Measurements from ENCODE around the gene SLC29A3.

The SLC29A3 gene

DNA sequence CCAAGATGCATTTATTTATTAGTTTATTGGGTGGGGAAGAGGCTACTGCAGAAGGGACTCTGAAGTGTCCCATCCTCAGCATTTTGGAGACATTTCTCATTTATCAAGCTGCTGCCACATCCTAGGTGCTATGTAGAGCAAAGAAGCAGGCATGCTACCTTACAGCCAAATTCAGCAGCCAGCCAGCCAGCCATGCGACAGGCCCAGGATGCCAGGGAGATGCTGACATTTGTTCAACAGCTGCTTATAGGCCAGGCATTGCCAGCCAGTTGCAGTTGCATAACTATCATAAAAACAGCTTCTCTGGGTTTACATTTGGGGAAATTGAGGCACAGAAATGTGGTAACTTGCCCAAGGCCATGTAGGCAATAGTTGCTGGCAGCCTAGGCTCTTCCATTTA lies 2.3 kb downstream of the SLC29A3 start:
- DNase-seq (ENCODE audit: low read depth) = no peak

DNA sequence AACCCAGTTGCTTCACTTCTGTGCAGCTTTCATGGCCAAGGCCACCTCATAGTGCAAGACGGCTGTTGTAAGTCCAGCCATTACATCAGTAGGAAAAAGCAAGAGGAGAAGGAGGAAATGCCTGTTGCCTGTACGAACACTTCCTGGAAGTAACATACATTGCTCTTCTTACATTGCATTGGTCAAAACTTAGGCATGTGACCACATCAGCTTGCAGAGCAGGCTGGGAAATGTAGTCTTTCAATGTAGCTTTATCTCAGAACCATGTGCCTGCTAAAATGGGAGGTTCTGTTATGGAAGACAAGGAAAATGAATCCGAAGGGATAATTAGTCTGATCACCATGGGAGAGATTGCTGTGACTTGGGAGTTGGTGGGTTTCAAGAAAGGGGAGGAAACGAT lies 4.3 kb downstream of the SLC29A3 start:
- DNase-seq (ENCODE audit: low read depth) = no peak

GRCh38 chr10:71324743-71325142 lies 5.7 kb downstream of the SLC29A3 start:
- DNase-seq (ENCODE audit: low read depth) = no peak

GRCh38 chr10:71325267-71325666 lies 6.2 kb downstream of the SLC29A3 start:
- DNase-seq (ENCODE audit: low read depth) = no peak

GRCh38 chr10:71326464-71326881 lies 7.4 kb downstream of the SLC29A3 start:
- no peak for DNase-seq (ENCODE audit: low read depth)

- DNase-seq (ENCODE audit: low read depth) = no peak
These were observed 11.8 kb downstream of the SLC29A3 start for GRCh38 chr10:71330789-71331404.

DNA sequence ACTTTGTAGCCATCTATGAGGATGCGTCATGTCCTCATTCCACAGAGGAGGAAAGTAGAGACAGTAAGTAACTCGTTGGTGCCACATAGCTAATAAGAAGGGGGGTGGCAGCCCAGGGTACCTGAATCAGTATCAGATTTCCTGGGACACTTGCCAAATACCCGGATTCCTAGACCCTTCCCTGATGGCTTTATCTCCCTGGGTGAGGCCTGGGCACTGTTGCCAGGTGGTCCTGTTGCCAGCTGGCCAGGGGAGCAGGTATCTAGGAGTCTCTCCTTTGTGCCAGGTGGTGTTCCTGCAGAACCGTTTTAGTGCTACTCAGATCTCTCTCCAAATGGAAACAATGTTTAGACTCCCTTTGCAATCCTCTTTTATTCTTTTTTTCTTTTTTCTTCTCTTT lies 12.7 kb downstream of the SLC29A3 start:
- no peak for DNase-seq (ENCODE audit: low read depth)

- DNase-seq (ENCODE audit: low read depth) = no peak
These were observed 13.4 kb downstream of the SLC29A3 start for GRCh38 chr10:71332466-71332865.

GRCh38 chr10:71333129-71333887 lies 14.2 kb downstream of the SLC29A3 start:
- no peak for DNase-seq (ENCODE audit: low read depth)

DNA sequence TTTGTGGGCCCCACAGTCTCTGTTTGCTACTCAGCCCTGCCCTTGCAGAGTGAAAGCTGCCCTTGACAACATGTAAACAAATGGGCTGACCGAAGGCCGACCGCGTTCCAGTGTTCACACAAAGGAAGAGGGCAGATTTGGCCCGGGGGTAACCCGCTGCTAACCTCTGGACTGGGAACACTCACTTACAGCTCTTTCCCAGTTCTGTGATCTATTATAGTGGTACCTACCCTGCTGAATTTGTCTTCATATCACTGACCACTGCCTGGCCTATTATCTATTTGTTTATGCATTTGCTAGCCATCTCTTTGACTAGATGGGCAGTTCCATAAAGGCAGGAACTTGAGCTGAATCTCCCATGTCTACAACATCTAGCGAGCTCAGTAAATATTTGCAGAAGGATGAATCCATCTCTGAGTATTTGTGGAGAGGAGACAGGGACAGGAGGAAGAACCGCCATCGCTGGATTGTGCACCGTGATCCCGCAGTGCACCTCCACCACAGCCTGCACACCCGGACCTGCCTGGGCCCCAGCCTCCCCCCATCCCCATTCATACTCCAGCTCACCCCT lies 15.2 kb downstream of the SLC29A3 start:
- DNase-seq (ENCODE audit: low read depth) = no peak

DNA sequence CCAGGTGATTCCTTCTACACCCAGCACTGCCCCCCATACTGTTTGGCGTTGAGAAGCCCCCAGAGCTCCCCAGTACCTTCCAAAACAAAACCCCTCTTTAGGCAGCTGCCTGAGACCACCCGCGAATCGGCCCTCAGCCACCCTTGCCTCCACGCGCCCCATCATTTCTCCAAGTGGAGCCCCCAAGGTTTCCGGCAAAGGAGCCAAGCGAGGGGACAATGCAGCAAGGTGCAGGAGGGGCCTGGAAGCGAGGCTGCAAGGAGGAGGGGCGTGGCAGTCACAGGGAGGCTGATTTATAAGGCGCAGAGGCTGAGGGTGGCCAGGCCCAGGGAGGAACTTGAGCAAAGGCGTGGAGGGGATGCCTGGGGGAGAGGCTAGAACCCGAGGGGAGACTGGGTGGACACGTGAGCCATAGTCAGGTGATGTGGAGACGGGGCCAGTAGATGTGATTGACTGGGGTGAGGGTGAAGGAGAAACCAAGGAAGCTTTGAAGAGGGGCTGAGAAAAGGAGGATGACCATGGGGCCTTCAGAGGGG lies 16.2 kb downstream of the SLC29A3 start:
- no peak for DNase-seq (ENCODE audit: low read depth)

GRCh38 chr10:71336632-71337031 lies 17.6 kb downstream of the SLC29A3 start:
- no peak for DNase-seq (ENCODE audit: low read depth)

DNA sequence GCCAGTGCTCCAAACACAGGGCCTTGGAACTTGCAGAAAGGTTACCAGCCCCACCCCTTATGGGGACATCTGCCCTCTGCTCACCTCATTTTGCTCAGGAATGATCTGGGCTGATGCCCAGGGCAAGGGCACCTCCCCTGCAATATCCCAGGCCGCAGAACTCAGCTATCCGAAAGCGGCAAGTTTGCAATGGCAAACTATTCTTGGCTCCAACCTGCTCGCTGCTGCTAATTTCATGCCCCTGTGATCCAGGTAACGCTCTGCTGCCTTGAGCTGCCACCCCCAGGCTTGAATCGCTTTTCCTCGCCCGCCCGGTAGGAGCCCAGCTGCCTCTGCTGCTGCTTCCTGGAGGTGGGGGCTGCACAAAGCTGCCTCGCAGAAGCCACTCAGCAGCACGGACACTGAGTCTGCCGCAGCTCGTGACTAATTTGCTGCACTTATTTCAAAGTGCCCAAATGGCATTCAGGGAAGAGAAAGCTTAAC lies 18.2 kb downstream of the SLC29A3 start:
- no peak for DNase-seq (ENCODE audit: low read depth)

- no peak for DNase-seq (ENCODE audit: low read depth)
These were observed 19.9 kb downstream of the SLC29A3 start for GRCh38 chr10:71338728-71339495.

GRCh38 chr10:71339796-71340589 lies 20.9 kb downstream of the SLC29A3 start:
- no peak for DNase-seq (ENCODE audit: low read depth)

DNA sequence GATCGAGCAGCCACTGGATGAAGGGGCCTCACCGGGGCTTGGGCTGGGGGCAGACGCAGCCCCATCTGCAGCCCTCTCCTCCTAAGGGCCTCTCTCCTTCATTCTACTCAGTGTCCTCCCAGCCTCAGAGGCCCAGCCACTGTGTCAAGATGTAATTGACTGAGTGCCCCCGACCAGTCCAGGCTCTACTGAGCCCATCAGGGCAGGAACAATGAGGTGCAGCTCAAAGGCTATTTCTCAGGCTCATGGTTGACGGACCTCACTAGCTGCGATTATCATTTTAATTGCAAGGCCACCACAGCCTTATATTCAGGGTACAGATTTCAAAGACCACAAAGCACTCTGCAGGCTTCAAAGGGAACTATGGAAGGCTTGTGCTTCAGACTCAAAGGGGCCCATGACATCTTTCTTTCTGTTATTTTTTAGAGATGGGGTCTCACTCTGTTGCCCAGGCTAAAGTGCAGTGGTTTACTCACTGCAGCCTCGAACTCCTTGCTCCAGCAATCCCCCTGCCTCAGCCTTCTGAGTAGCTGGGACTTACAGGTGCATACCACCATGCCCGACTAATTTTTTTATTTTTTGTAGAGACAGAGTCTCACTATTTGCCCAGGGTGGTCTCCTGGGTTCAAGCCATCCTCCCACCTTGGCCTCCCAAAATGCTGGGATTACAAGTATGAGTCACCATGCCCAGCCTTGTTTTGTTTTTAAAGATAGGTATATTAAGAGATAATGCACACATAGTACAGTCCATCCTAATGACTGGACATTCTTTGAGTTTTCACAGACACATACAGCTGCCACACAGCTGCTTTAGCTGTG lies 23.7 kb downstream of the SLC29A3 start:
- DNase-seq (ENCODE audit: low read depth) = no peak

DNA sequence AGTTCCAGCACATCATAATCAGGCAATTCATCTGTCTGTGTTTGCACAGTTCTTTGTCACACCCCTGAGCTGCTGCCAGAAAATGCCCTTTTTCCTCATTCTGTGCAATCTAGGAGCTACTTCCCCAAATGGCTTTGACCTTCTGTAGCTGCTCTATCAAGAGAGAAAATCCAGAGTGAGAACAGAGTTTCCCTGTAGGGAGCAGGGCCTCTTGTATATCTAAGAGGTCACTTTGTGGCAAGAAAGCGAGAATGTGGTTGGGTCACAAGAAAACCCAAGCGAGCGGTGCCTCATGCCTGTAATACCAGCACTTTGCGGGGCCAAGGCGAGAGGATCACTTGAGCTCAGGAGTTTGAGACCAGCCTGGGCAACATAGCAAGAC lies 24.3 kb downstream of the SLC29A3 start:
- DNase-seq (ENCODE audit: low read depth) = no peak

DNA sequence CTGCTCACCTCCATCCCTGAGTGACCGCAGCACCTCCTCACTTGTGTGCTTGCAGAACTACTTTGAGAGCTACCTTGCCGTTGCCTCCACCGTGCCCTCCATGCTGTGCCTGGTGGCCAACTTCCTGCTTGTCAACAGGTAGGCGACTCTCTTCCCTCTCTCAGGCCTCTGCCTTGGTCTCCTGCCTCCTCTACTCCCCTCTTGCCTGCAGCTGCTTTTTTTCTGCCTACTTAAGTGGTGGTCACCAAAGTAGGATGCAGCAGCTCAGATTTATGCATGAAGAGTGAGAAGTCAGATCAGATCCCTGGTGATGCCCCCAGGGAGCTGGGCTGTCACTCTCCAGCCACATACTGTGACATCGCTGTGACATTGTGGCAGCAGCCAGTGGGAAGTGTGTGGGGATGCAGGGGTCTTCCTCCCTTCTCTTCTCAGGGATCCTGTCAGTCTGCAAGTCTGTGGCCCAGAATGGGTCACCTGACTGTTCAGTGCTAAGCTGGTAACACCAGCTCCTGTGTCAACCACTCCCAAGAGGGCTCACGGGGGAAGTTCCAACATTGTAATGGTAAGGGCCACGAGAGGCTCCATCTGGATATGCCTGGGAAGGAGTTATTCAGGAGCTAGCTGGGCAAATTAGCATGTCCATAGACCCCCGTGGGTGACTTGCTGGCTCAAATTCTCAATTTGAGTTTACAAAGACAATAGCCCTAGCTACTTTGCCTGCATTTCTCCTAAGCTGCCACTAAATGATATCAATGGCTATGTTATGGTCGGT lies 25.3 kb downstream of the SLC29A3 start:
- no peak for DNase-seq (ENCODE audit: low read depth)

GRCh38 chr10:71344993-71345480 lies 26.0 kb downstream of the SLC29A3 start:
- no peak for DNase-seq (ENCODE audit: low read depth)

DNA sequence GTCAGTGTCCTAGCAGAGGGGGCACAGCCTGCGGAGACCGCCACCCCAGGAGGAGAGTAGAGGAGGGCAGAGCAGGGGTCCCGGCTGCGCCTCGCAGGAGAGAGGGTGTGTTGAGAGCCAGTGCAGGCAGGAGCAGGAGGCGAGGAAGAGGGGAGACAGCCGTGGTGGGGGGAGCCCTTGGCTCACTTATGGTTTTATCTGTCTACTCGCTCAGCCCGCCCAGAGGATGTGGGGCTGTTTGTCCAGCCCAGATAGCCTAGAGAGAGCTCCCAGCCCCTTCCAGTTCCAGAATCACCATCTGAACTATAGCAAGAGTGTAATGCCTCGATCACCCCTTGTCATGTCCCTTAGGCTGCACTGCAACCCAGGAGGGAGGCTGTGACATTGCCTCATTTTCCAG lies 26.6 kb downstream of the SLC29A3 start:
- no peak for DNase-seq (ENCODE audit: low read depth)

Data from HS-5 (cell line).